Omental fat pad (tissue), 4 donors: ENCODE measurements around the gene IPO5. TPM values are rescaled to one million over a fixed set of nuclear protein-coding genes. Genes with fewer than 3 reads are reported as not detected.

Experiments used
- ATAC-seq: fragments of 150-250 bp; one replicate; pipeline ENCODE4 v1.9.1; 2016; ENCODE audit warnings: mild to moderate bottlenecking, moderate library complexity; ENCODE audit not compliant: low FRiP score
- DNase-seq: peaks from one replicate; pipeline ENCODE4 v3.0.0-alpha.2; 2019; ENCODE audit warnings: low spot score
- CTCF ChIP-seq, 3 donors: fragments of 450-650 bp; IDR thresholded peaks; one replicate each; pipeline ENCODE4 v1.5.1; 2016 to 2017; ENCODE audit warnings: antibody characterized with exemption in 3 of 3, mild to moderate bottlenecking in 3 of 3, moderate library complexity in 2 of 3
- total RNA-seq, 4 donors: library from RNA; depleted of rRNA; stranded (reverse); fragments of >200 nt; gene quantifications; one replicate each; pipeline ENCODE4 v1.1.0, GENCODE V29; 2016

The IPO5 gene
- 100 to 1,000 TPM; 106 to 170 (median 132) TPM for total RNA-seq

GRCh38 chr13:97953376-97953970 lies at the start of gene IPO5:
Gene IPO5 (plus strand): TSS chr13:97953675. CDS start chr13:97976697, 23,022 bp downstream.
- ATAC-seq: no peak
- no peak for TF ChIP-seq CTCF (IDR thresholded peaks at IDR 0.05)
- no peak for DNase-seq

GRCh38 chr13:97904059-97904458 lies 49.4 kb upstream of the IPO5 start:
- TF ChIP-seq CTCF (IDR thresholded peaks at IDR 0.05): no peak
- ATAC-seq: no peak
- DNase-seq: no peak

- DNase-seq: no peak
- ATAC-seq: no peak
- no peak for TF ChIP-seq CTCF (IDR thresholded peaks at IDR 0.05)
These were observed 48.0 kb upstream of the IPO5 start for GRCh38 chr13:97905517-97905916.

GRCh38 chr13:97911311-97912138 lies 42.0 kb upstream of the IPO5 start:
- ATAC-seq (no peak), DNase-seq (no peak)
- TF ChIP-seq CTCF (IDR thresholded peaks at IDR 0.05): no peak

- no peak for DNase-seq
- ATAC-seq: no peak
- TF ChIP-seq CTCF (IDR thresholded peaks at IDR 0.05): no peak
These were observed 41.3 kb upstream of the IPO5 start for GRCh38 chr13:97912139-97912535.

- ATAC-seq (no peak), DNase-seq (no peak)
- no peak for TF ChIP-seq CTCF (IDR thresholded peaks at IDR 0.05)
These were observed 40.3 kb upstream of the IPO5 start for GRCh38 chr13:97913206-97913605.

DNA sequence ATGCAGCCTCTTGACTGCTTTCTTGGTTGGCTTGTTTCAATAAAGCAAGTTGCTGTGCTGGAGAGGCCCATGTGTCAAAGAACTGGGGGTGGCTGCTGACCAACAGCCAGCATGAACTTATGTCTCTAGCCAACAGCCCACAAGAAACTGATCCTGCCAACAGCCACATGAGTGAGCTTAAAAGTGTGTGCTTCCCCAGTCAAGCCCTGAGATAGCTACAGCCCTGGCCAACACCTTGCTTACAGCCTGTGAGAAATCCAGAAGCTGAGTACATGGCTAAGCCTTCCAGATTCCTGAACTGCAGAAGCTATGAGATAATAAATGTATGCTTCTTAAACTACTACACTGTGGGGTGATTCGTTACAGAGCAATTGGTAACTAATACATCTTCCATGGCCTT lies 38.9 kb upstream of the IPO5 start:
- ATAC-seq: no peak
- TF ChIP-seq CTCF (IDR thresholded peaks at IDR 0.05): no peak

More for the DNA sequence above, 38.9 kb upstream of the IPO5 start:
- DNase-seq: no peak
